ENCODE results near the gene HMGCLL1. TPM values are rescaled to one million over a fixed set of nuclear protein-coding genes. Genes with fewer than 3 reads are reported as not detected.

The HMGCLL1 gene
- total RNA-seq, 4 donors from 2014 or later = 0.31 to 2.3 (median 1.3) TPM

- WGBS, 2 donors (ENCODE audit: low coverage in 1 of 2) = 50 to 58% methylated on average over 2 of the region's 2 CpGs
- no peaks in the 10 kb centered on the region for H3K4me1 ChIP-seq
- peaks cover 0 to 9% (median 0%) of the 10 kb centered on the region in 3 donors for H3K9me3 ChIP-seq
- ATAC-seq = no peak
- H3K27me3 ChIP-seq = no peaks in the 10 kb centered on the region
- H3K36me3 ChIP-seq = no peaks in the 10 kb centered on the region
- TF ChIP-seq POLR2AphosphoS5 (IDR thresholded peaks at IDR 0.05) = no peak
- no peak for TF ChIP-seq EP300 (IDR thresholded peaks at IDR 0.05)
- no peak for TF ChIP-seq CTCF (IDR thresholded peaks at IDR 0.05)
- no peak for TF ChIP-seq POLR2A (IDR thresholded peaks at IDR 0.05)
- H3K4me3 ChIP-seq = no peak overlapping the region
- H3K27ac ChIP-seq = no peak overlapping the region
These were observed 15.4 kb upstream of the HMGCLL1 start for GRCh38 chr6:55594442-55594841.

- no peak for ATAC-seq
- TF ChIP-seq CTCF (IDR thresholded peaks at IDR 0.05) (no peak), POLR2A (IDR thresholded peaks at IDR 0.05) (no peak), POLR2AphosphoS5 (IDR thresholded peaks at IDR 0.05) (no peak), EP300 (IDR thresholded peaks at IDR 0.05) (no peak)
- no peaks in the 10 kb centered on the region for H3K27me3 ChIP-seq
- no peak overlapping the region for H3K27ac ChIP-seq
- H3K4me1 ChIP-seq = no peaks in the 10 kb centered on the region
- H3K9me3 ChIP-seq = peaks cover 0 to 3% (median 0%) of the 10 kb centered on the region in 3 donors
- no peak overlapping the region for H3K4me3 ChIP-seq
- no peaks in the 10 kb centered on the region for H3K36me3 ChIP-seq
These were observed 5.8 kb upstream of the HMGCLL1 start for GRCh38 chr6:55584654-55585354.

GRCh38 chr6:55576811-55577210, 2.2 kb downstream of the HMGCLL1 start:
- TF ChIP-seq POLR2A (IDR thresholded peaks at IDR 0.05) = no peak
- TF ChIP-seq EP300 (IDR thresholded peaks at IDR 0.05) = no peak
- no peak for TF ChIP-seq POLR2AphosphoS5 (IDR thresholded peaks at IDR 0.05)
- no peak for TF ChIP-seq CTCF (IDR thresholded peaks at IDR 0.05)
- H3K27ac ChIP-seq = no peak overlapping the region
- 60 to 67% methylated on average over 3 of the region's 3 CpGs for WGBS, 2 donors (ENCODE audit: low coverage in 1 of 2)

GRCh38 chr6:55574556-55574955, 4.4 kb downstream of the HMGCLL1 start:
- Histone ChIP-seq H3K4me3 (no peak overlapping the region), H3K9me3 (peaks cover 0 to 12% (median 0%) of the 10 kb centered on the region in 3 donors), H3K27me3 (peaks cover 10% of the 10 kb centered on the region), H3K27ac (no peak overlapping the region), H3K4me1 (peaks cover 0 to 8% (median 0%) of the 10 kb centered on the region in 3 donors), H3K36me3 (no peaks in the 10 kb centered on the region)
- TF ChIP-seq POLR2A (IDR thresholded peaks at IDR 0.05) = no peak
- TF ChIP-seq CTCF (IDR thresholded peaks at IDR 0.05) = no peak
- no peak for TF ChIP-seq POLR2AphosphoS5 (IDR thresholded peaks at IDR 0.05)
- TF ChIP-seq EP300 (IDR thresholded peaks at IDR 0.05) = no peak
- WGBS, 2 donors (ENCODE audit: low coverage in 1 of 2) = 70 to 73% methylated on average over 2 of the region's 2 CpGs
- no peak for ATAC-seq

More at GRCh38 chr6:55576811-55577210, 2.2 kb downstream of the HMGCLL1 start:
- Histone ChIP-seq H3K4me1 (peaks cover 0 to 8% (median 0%) of the 10 kb centered on the region in 3 donors), H3K4me3 (no peak overlapping the region), H3K9me3 (peaks cover 0 to 12% (median 0%) of the 10 kb centered on the region in 3 donors), H3K27me3 (peaks cover 10% of the 10 kb centered on the region), H3K36me3 (no peaks in the 10 kb centered on the region)
- no peak for ATAC-seq

- Histone ChIP-seq H3K4me3 (no peak overlapping the region), H3K27ac (peak overlapping the region in 3 of 4 donors; percentile 29 to 54 (median 41)), H3K36me3 (no peaks in the 10 kb centered on the region), H3K4me1 (no peaks in the 10 kb centered on the region), H3K9me3 (peaks cover 0 to 12% (median 0%) of the 10 kb centered on the region in 3 donors), H3K27me3 (no peaks in the 10 kb centered on the region)
- TF ChIP-seq CTCF (IDR thresholded peaks at IDR 0.05) (no peak), EP300 (IDR thresholded peaks at IDR 0.05) (no peak), POLR2A (IDR thresholded peaks at IDR 0.05) (no peak), POLR2AphosphoS5 (IDR thresholded peaks at IDR 0.05) (no peak)
- 87 to 100% methylated on average over 2 to 3 of the region's 3 CpGs for WGBS, 2 donors (ENCODE audit: low coverage in 1 of 2)
- no peak for ATAC-seq
These were observed 9.4 kb downstream of the HMGCLL1 start for GRCh38 chr6:55569638-55570037.

All from gastroesophageal sphincter (tissue), 4 donors.